ENCODE data around the gene HK2.

DNA sequence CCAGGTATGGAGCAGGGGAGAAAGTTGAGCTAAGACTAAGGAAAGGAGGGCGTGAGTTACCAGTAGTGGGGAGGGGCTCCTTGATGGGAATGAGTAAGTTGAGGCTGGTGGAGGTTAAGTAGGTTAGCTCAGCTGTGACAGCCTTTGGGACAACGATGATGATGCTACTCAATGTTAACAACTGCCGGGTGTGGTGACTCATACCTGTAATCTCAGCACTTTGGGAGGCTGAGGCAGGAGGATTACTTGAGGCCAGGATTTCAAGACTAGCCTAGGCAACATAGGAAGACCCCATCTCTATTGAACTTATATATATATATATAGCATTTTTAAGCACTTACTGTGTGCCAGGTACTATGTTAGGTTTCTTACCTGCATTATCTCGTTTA lies 48.4 kb downstream of the HK2 start:
- TF ChIP-seq, protein P1, sequence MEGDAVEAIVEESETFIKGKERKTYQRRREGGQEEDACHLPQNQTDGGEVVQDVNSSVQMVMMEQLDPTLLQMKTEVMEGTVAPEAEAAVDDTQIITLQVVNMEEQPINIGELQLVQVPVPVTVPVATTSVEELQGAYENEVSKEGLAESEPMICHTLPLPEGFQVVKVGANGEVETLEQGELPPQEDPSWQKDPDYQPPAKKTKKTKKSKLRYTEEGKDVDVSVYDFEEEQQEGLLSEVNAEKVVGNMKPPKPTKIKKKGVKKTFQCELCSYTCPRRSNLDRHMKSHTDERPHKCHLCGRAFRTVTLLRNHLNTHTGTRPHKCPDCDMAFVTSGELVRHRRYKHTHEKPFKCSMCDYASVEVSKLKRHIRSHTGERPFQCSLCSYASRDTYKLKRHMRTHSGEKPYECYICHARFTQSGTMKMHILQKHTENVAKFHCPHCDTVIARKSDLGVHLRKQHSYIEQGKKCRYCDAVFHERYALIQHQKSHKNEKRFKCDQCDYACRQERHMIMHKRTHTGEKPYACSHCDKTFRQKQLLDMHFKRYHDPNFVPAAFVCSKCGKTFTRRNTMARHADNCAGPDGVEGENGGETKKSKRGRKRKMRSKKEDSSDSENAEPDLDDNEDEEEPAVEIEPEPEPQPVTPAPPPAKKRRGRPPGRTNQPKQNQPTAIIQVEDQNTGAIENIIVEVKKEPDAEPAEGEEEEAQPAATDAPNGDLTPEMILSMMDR (IDR thresholded peaks at IDR 0.05; ENCODE audit: low read length): no peak
- no peak for TF ChIP-seq EZH2 (IDR thresholded peaks at IDR 0.05; ENCODE audit: borderline replicate concordance, low read length)
